HL-60 (cell line): Measurements from ENCODE around the gene TMEM132D.

Source experiments
- DNase-seq, 2 experiments: peaks; one replicate each; pipeline ENCODE4 v3.0.0-alpha.2; 2010 to 2020; ENCODE audit warnings: low read depth in 1 of 2, low spot score in 1 of 2
- H3K27ac ChIP-seq: fragments of 250-450 bp; sonication (Bioruptor Pico); replicated peaks from 2 replicates; pipeline ENCODE4 v1.5.1; 2020; ENCODE audit warnings: mild to moderate bottlenecking, moderate library complexity
- H3K27me3 ChIP-seq: fragments of 250-450 bp; sonication (Bioruptor Pico); 2 replicates; pipeline ENCODE4 v1.5.1; 2021; ENCODE audit warnings: mild to moderate bottlenecking, moderate library complexity; ENCODE audit not compliant: insufficient read depth, poor library complexity, severe bottlenecking
- H3K4me3 ChIP-seq: replicated peaks from 2 replicates; pipeline ENCODE4 v1.5.1; 2011; ENCODE audit warnings: mild to moderate bottlenecking, control low read depth, low read length; ENCODE audit not compliant: insufficient read depth
- CTCF ChIP-seq: IDR thresholded peaks from one replicate; pipeline ENCODE4 v1.5.1; 2011; ENCODE audit warnings: low read length, control low read depth, inconsistent platforms; ENCODE audit not compliant: insufficient read depth
- GABPA ChIP-seq: IDR thresholded peaks from 2 replicates; pipeline ENCODE4 v1.6.1; 2012; ENCODE audit warnings: low read depth
- POLR2AphosphoS5 ChIP-seq: IDR thresholded peaks from 2 replicates; pipeline ENCODE4 v1.6.1; 2012; ENCODE audit warnings: low read depth
- REST ChIP-seq: IDR thresholded peaks from 2 replicates; pipeline ENCODE4 v1.6.1; 2012; ENCODE audit warnings: low read depth; ENCODE audit not compliant: insufficient replicate concordance
- SPI1 ChIP-seq: IDR thresholded peaks from 2 replicates; pipeline ENCODE4 v1.6.1; 2012; ENCODE audit warnings: low read depth, mild to moderate bottlenecking, borderline replicate concordance

The TMEM132D gene

GRCh38 chr12:129200576-129200975 is 703.2 kb downstream of the TMEM132D start:
- H3K27ac ChIP-seq, result no peak overlapping the region
- no peak for TF ChIP-seq GABPA
- TF ChIP-seq SPI1, result no peak
- TF ChIP-seq POLR2AphosphoS5, result no peak
- TF ChIP-seq CTCF, result no peak
- TF ChIP-seq REST, result no peak
- H3K4me3 ChIP-seq, result no peak overlapping the region
- no peak for DNase-seq
- H3K27me3 ChIP-seq, result no peaks in the 10 kb centered on the region

- no peak for TF ChIP-seq SPI1
- no peak for TF ChIP-seq GABPA
- no peak for TF ChIP-seq POLR2AphosphoS5
- TF ChIP-seq REST, result no peak
- no peak for TF ChIP-seq CTCF
- no peak overlapping the region for H3K27ac ChIP-seq
- no peaks in the 10 kb centered on the region for H3K27me3 ChIP-seq
- DNase-seq, result no peak
- no peak overlapping the region for H3K4me3 ChIP-seq
Measured at GRCh38 chr12:129196927-129197326, 706.9 kb downstream of the TMEM132D start.

- Histone ChIP-seq H3K27me3 (no peaks in the 10 kb centered on the region), H3K27ac (no peak overlapping the region), H3K4me3 (no peak overlapping the region)
- no peak for TF ChIP-seq POLR2AphosphoS5
- TF ChIP-seq REST, result no peak
- TF ChIP-seq CTCF, result no peak
- TF ChIP-seq SPI1, result no peak
- TF ChIP-seq GABPA, result no peak
- no peak for DNase-seq
Measured at GRCh38 chr12:129195081-129195480, 708.7 kb downstream of the TMEM132D start.
